Activated T-cell treated with anti-CD3 and anti-CD28 coated beads for 24 hours (primary cell): Measurements from ENCODE around the gene RWDD4.

Experiments used
- DNase-seq: peaks from one replicate; pipeline ENCODE4 v3.0.0-alpha.2; 2020; ENCODE audit warnings: low read depth

RWDD4 gene

GRCh38 chr4:183659029-183659871 lies at the start of gene RWDD4, which contains the start of gene TRAPPC11:
RWDD4 (minus strand) TSS chr4:183659185; CDS start chr4:183658952, 233 bp downstream.
TRAPPC11 (plus strand) TSS chr4:183659293; CDS start chr4:183663868, 4,575 bp downstream.
- peak; percentile 93 for DNase-seq

- no peak for DNase-seq
Observed at GRCh38 chr4:183702492-183702891, 43.5 kb upstream of the RWDD4 start.

- DNase-seq, result no peak
Observed at GRCh38 chr4:183700407-183700806, 41.4 kb upstream of the RWDD4 start.

- DNase-seq, result no peak
Observed at GRCh38 chr4:183698909-183699308, 39.9 kb upstream of the RWDD4 start.

- DNase-seq, result no peak
Observed at GRCh38 chr4:183691897-183692296, 32.9 kb upstream of the RWDD4 start.

GRCh38 chr4:183691006-183691405 lies 32.0 kb upstream of the RWDD4 start:
- DNase-seq, result no peak

- DNase-seq, result no peak
Observed at GRCh38 chr4:183688216-183688615, 29.2 kb upstream of the RWDD4 start.

DNA sequence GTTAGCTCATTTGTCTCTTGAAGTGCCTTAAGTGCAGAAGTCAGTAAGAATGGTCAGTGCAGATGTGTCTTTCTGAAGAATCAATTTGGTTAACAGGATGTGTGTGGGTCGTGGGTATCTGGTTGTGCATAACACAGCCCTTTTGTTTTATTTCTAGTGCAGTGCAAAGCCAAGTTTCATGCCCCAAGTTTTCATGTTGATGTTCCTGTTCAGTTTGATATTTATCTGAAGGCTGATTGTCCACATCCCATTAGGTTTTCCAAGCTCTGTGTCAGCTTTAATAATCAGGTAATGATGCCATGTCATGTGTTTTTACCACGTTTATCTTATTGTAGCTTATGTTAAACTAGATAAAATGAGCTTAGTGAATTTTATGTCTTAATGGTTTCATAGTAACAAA lies 27.5 kb upstream of the RWDD4 start:
- no peak for DNase-seq

GRCh38 chr4:183681119-183681518 lies 22.1 kb upstream of the RWDD4 start:
- DNase-seq, result no peak

GRCh38 chr4:183675625-183676024 lies 16.6 kb upstream of the RWDD4 start:
- DNase-seq, result no peak

DNA sequence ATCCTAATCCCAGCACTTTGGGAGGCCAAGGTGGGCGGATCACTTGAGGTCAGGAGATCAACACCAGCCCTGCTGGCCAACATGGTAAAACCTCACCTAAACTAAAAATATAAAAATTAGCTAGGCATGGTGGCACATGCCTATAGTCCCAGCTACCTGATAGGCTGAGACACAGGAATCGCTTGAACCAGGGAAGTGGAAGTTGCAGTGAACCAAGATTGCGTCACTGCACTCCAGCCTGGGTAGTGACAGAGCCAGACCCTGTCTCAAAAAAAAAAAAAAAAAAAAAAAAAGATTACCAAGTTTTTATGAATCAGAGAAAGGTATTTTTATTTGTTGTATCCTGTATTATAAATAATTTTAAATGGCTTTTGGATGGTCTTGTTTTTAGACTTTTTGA lies 15.2 kb upstream of the RWDD4 start:
- no peak for DNase-seq

GRCh38 chr4:183670960-183671555 lies 12.1 kb upstream of the RWDD4 start:
- no peak for DNase-seq

GRCh38 chr4:183670251-183670650 lies 11.3 kb upstream of the RWDD4 start:
- DNase-seq, result no peak

GRCh38 chr4:183666088-183666487 lies 7.1 kb upstream of the RWDD4 start:
- no peak for DNase-seq

- no peak for DNase-seq
Observed at GRCh38 chr4:183659872-183660242, 872 bp upstream of the RWDD4 start.

DNA sequence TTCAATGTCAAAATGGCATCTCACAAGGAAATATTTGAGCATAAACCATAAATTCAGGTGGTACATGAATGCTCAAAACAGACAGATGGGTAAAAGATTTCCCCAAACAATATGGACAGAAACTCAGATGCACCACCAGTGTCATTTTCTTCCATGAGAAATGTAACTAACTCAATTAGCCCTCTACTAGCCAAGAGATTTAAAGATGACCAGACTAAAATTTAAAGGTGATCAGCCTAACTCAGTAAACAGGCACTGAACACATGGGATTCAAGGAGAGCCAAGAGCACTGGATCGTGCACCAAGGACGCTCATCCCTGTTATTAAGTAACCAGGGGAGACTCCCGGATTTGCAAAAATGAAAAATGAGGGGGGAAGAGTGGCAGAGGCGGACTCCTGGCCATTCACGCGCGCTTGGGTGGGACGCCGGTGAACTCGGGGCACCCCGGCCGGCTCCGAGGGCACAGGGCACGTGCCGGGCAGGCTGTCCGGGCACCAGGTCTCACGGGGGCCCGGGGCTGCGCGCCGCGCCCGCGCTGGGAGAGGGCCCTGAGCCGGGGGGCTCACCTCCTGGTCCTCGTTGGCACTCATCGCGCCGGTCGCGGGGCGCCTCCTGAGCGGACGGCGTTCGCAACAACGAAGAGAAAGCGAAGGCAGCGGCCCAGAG lies 490 bp downstream of the RWDD4 start:
- peak; percentile 9 for DNase-seq

- no peak for DNase-seq
Observed at GRCh38 chr4:183657564-183657963, 1.4 kb downstream of the RWDD4 start.

DNA sequence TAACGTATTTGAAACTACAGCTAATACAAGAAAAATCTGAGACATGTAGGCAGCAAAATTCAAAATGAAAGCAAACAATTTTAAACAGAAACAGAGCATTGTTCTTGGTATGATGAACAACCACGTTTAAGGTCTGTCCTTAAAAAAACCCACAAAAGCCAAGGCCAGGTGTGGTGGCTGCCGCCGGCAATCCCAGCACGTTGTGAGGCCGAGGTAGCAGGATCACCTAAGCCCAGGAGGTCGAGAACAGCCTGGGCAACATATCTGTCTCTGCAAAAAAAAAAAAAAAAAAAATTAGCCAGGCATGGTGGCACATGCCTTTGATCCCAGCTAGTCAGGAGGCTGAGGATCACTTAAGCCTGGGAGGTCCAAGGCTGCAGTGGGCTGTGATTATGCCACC lies 13.7 kb downstream of the RWDD4 start:
- DNase-seq, result no peak

DNA sequence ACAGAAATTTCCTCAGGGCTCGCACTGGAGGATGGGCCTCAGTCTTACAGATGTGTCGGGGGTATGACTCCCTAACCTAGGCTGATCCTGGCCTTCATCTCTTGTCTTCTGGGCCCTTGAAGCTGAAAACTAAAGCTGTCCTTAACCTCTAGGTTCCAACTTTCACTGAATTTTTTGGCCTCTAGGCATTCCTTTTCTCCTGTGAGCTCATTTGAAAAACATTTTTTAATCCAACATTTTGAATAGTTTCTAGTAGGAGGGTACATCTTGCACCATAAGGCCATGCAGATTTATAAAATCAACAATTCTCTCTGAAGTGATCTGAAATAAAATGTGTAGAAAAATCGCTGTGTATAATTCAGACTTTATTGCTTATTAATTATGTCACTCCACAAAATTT lies 19.7 kb downstream of the RWDD4 start:
- no peak for DNase-seq

DNA sequence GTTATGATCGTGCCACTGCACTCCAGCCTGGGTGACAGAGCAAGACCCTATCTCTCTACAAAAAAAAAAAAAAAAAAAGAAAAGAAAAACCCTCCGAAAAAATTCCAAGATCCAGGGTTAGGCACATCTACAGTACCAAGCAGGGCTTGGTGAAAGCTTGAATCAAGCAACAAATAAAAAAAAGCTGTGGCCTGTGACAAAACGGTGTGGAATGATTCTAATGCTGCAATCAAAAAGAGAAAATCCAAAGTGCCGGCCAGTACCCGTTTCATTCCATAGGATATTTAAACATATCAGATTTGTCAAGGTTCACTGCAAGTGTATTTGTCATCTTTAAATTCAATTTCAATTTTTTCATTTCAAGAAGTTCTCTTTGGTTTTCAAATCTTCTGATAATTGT lies 20.5 kb downstream of the RWDD4 start:
- DNase-seq, result no peak

DNA sequence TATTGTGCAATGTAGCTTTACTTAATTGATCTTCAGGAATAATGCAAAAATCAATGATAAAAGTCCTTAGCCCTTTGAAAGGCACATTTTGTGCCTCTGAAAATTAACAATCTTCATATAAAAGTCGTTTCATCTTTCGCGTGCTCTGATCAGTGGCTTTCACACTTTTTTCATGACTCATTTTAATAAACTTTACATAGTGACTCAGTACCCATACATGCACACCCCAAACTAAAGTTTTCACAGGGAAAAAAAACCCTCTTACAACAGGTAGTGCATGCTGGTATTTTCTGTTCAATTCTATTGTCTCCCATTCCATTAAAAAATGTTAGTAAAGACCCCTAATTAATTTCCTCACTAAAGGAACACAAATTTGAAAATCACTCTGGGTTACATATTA lies 21.5 kb downstream of the RWDD4 start:
- DNase-seq, result no peak

DNA sequence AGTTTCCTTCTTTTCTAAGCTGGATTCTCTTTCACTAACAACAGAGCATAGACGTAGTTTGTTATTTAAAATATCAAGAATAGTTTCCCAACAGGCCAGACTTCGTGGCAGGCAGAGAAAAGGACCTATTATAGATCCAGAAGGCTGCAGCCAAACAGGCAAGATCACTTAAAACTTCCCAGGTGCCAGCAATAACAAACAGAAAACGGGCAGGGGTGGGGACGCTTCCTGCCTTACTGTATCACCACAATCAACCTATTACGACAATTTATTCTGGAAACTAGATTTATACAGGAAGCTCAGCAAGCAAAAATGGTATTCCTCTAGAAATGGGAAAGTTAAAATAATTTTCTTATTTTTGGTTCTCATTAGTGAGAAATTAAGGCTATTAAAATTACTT lies 22.1 kb downstream of the RWDD4 start:
- DNase-seq, result no peak

GRCh38 chr4:183636503-183636902 lies 22.5 kb downstream of the RWDD4 start:
- no peak for DNase-seq
